Measurements from ENCODE around the gene ZIC5.

DNA sequence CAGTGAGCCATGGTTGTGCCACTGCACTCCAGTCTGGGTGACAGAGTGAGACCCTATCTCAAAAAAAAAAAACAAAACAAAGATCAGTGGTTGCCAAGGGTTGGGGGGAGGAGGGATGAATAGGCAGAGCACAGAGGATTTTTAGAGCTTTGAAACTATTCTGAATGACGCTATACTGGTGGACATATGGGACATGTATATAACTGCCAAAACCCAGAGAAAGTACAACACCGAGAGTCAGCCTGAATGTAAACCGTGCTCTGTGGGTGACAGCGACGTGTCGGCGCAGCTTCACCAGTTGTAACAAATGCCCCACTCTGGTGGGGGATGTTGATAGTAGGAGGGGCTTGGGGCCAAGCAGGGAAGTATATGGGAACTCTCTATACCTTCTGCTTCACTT is 32.9 kb downstream of the ZIC5 start:
- TF ChIP-seq POLR2AphosphoS5 (IDR thresholded peaks at IDR 0.05; ENCODE audit: borderline replicate concordance, low read depth, low read length) (no peak), EZH2 (IDR thresholded peaks at IDR 0.05) (no peak), FOXP2 (optimal IDR thresholded peaks at IDR 0.05; ENCODE audit: control extremely low read depth, extremely low read length, insufficient read depth) (no peak)

Measured in SK-N-MC (cell line).